WTC11 (cell line): ENCODE data around the gene ANKRD23. TPM values are rescaled to one million over a fixed set of nuclear protein-coding genes. Genes with fewer than 3 reads are reported as not detected.

Source experiments
- ATAC-seq: fragments of 200-7000 bp; cut with Tn5 transposase; 2 replicates; pipeline ENCODE4 v1.10.0; 2021; ENCODE audit warnings: mild to moderate bottlenecking, moderate library complexity
- CTCF ChIA-PET: fragments of 300-600 bp; sonication (Branson Sonifier 250); formaldehyde crosslinking; loops from one replicate; lab custom pipeline; 2021; ENCODE audit warnings: antibody characterized with exemption; lab: Charles Lee
- POLR2A ChIA-PET: fragments of 350-600 bp; sonication (Branson Sonifier 250); formaldehyde crosslinking; loops from one replicate; lab custom pipeline; 2021; ENCODE audit warnings: antibody characterized with exemption; lab: Charles Lee
- DNase-seq: peaks from one replicate; pipeline ENCODE4 v3.0.0; 2021; ENCODE audit warnings: low spot score
- H3K27ac Mint-ChIP-seq: 2 replicates; pipeline ENCODE4 v1.8.0; 2021; ENCODE audit warnings: mixed read lengths
- H3K27me3 Mint-ChIP-seq: 2 replicates; pipeline ENCODE4 v1.8.0; 2021; ENCODE audit warnings: low read depth, mild to moderate bottlenecking, moderate library complexity, mixed read lengths
- H3K36me3 Mint-ChIP-seq: 2 replicates; pipeline ENCODE4 v1.8.0; 2021; ENCODE audit warnings: mixed read lengths
- H3K4me1 Mint-ChIP-seq: 2 replicates; pipeline ENCODE4 v1.8.0; 2022; ENCODE audit warnings: mixed read lengths
- H3K4me3 Mint-ChIP-seq: 2 replicates; pipeline ENCODE4 v1.8.0; 2021; ENCODE audit warnings: mild to moderate bottlenecking, moderate library complexity, mixed read lengths
- H3K9me3 Mint-ChIP-seq: 2 replicates; pipeline ENCODE4 v1.8.0; 2021; ENCODE audit warnings: mixed read lengths
- AR ChIP-seq: fragments of 250-450 bp; sonication (Bioruptor Pico); IDR thresholded peaks from 2 replicates; pipeline ENCODE4 v1.9.0; 2021; ENCODE audit warnings: mild to moderate bottlenecking
- ATF6 ChIP-seq: sonication (generic); formaldehyde crosslinking; IDR thresholded peaks from 2 replicates; pipeline ENCODE4 v1.8.1; 2023; ENCODE audit warnings: mild to moderate bottlenecking, missing genetic modification reagents
- ERG ChIP-seq: fragments of 250-450 bp; sonication (Bioruptor Pico); IDR thresholded peaks from 2 replicates; pipeline ENCODE4 v1.8.0; 2021; ENCODE audit warnings: mild to moderate bottlenecking
- FOXP1 ChIP-seq: sonication (generic); formaldehyde crosslinking; IDR thresholded peaks from 2 replicates; pipeline ENCODE4 v1.8.0; 2022; ENCODE audit warnings: missing genetic modification reagents, mild to moderate bottlenecking, moderate library complexity, borderline replicate concordance
- HMGA2 ChIP-seq: fragments of 250-450 bp; sonication (Bioruptor Pico); IDR thresholded peaks from 2 replicates; pipeline ENCODE4 v1.4.0; 2021; ENCODE audit warnings: mild to moderate bottlenecking, moderate library complexity
- JUN ChIP-seq: sonication (generic); formaldehyde crosslinking; IDR thresholded peaks from 2 replicates; pipeline ENCODE4 v1.8.0; 2023; ENCODE audit warnings: mild to moderate bottlenecking, missing genetic modification reagents
- KAT7 ChIP-seq: sonication (generic); formaldehyde crosslinking; IDR thresholded peaks from 2 replicates; pipeline ENCODE4 v1.8.1; 2023; ENCODE audit warnings: missing genetic modification reagents, mild to moderate bottlenecking, borderline replicate concordance
- MXD4 ChIP-seq: fragments of 250-450 bp; sonication (Bioruptor Pico); IDR thresholded peaks from 2 replicates; pipeline ENCODE4 v1.8.0; 2021; ENCODE audit warnings: mild to moderate bottlenecking, moderate library complexity, borderline replicate concordance
- NFATC4 ChIP-seq: fragments of 250-450 bp; sonication (Bioruptor Pico); IDR thresholded peaks from 2 replicates; pipeline ENCODE4 v1.9.0; 2021; ENCODE audit warnings: mild to moderate bottlenecking
- NR1H2 ChIP-seq: sonication (generic); formaldehyde crosslinking; IDR thresholded peaks from 2 replicates; pipeline ENCODE4 v1.9.0; 2021; ENCODE audit warnings: mild to moderate bottlenecking, moderate library complexity, missing genetic modification reagents
- TEAD1 ChIP-seq: sonication (generic); formaldehyde crosslinking; IDR thresholded peaks from 2 replicates; pipeline ENCODE4 v1.8.0; 2022; ENCODE audit warnings: mild to moderate bottlenecking, missing genetic modification reagents
- TP53 ChIP-seq: sonication (generic); formaldehyde crosslinking; IDR thresholded peaks from 2 replicates; pipeline ENCODE4 v1.8.1; 2023; ENCODE audit warnings: mild to moderate bottlenecking, missing genetic modification reagents
- ZNF396 ChIP-seq: fragments of 250-450 bp; sonication (Bioruptor Pico); IDR thresholded peaks from 2 replicates; pipeline ENCODE4 v1.8.0; 2021; ENCODE audit warnings: mild to moderate bottlenecking, moderate library complexity, borderline replicate concordance
- total RNA-seq: library from RNA; stranded (reverse); gene quantifications from 3 replicates; pipeline ENCODE4 v1.2.3, GENCODE V29; 2021
- TF ChIP-seq, protein P1 (sequence below): sonication (generic); formaldehyde crosslinking; IDR thresholded peaks from 2 replicates; pipeline ENCODE4 v1.8.1; 2023; ENCODE audit warnings: mild to moderate bottlenecking, missing genetic modification reagents, borderline replicate concordance
- TF ChIP-seq, protein P2 (sequence below): fragments of 250-450 bp; sonication (Bioruptor Pico); IDR thresholded peaks from 2 replicates; pipeline ENCODE4 v1.9.0; 2021; ENCODE audit warnings: mild to moderate bottlenecking

Gene ANKRD23
- total RNA-seq, 1 experiment from 2014 or later = 3.2 TPM

DNA sequence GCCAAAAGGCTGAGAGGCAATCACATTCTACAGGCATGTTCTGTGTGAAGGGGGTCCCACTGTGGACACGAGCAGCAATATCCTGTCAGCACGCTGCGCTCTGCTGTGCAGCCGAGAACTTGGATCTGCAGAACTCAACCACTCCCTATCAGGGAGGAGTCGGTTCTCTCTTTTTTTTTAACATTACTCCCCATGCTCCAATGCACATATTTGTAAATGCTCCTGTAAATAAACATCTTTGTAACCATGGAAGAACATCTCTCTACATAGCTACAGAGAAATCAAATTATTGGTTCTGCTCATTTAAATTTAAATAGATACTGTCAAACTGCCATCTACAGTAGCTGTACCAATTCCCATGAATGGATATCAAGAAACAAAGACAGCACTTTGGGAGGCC is 3.0 kb upstream of the ANKRD23 start (continued):
- TF ChIP-seq, protein P1, sequence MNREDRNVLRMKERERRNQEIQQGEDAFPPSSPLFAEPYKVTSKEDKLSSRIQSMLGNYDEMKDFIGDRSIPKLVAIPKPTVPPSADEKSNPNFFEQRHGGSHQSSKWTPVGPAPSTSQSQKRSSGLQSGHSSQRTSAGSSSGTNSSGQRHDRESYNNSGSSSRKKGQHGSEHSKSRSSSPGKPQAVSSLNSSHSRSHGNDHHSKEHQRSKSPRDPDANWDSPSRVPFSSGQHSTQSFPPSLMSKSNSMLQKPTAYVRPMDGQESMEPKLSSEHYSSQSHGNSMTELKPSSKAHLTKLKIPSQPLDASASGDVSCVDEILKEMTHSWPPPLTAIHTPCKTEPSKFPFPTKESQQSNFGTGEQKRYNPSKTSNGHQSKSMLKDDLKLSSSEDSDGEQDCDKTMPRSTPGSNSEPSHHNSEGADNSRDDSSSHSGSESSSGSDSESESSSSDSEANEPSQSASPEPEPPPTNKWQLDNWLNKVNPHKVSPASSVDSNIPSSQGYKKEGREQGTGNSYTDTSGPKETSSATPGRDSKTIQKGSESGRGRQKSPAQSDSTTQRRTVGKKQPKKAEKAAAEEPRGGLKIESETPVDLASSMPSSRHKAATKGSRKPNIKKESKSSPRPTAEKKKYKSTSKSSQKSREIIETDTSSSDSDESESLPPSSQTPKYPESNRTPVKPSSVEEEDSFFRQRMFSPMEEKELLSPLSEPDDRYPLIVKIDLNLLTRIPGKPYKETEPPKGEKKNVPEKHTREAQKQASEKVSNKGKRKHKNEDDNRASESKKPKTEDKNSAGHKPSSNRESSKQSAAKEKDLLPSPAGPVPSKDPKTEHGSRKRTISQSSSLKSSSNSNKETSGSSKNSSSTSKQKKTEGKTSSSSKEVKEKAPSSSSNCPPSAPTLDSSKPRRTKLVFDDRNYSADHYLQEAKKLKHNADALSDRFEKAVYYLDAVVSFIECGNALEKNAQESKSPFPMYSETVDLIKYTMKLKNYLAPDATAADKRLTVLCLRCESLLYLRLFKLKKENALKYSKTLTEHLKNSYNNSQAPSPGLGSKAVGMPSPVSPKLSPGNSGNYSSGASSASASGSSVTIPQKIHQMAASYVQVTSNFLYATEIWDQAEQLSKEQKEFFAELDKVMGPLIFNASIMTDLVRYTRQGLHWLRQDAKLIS (CRISPR knock-in tag) = no peak
- no peak for TF ChIP-seq KAT7 (CRISPR knock-in tag)
- no peak for TF ChIP-seq HMGA2 (CRISPR knock-in tag)
- TF ChIP-seq, protein P2, sequence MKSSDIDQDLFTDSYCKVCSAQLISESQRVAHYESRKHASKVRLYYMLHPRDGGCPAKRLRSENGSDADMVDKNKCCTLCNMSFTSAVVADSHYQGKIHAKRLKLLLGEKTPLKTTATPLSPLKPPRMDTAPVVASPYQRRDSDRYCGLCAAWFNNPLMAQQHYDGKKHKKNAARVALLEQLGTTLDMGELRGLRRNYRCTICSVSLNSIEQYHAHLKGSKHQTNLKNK (CRISPR knock-in tag) = no peak
- no peak for TF ChIP-seq JUN (CRISPR knock-in tag)
- TF ChIP-seq ATF6 (CRISPR knock-in tag) = no peak
- TF ChIP-seq ZNF396 (CRISPR knock-in tag) = no peak
- no peak for TF ChIP-seq AR
- no peak for TF ChIP-seq TEAD1
- no peak for TF ChIP-seq TP53
- no peak for TF ChIP-seq FOXP1

GRCh38 chr2:96844405-96844808 is 586 bp upstream of the ANKRD23 start:
- no peak for DNase-seq
- peak overlapping the region; percentile 32; the same call in 1 of the 2 replicates for H3K27ac Mint-ChIP-seq
- CTCF ChIA-PET = interaction anchor here (0.7 to 1.8 kb wide), 3 partner anchors 14 to 107 kb away, joined by 5 to 11 read pairs (median 8); partner anchors contain the start of gene ANKRD39

More at GRCh38 chr2:96844405-96844808, 586 bp upstream of the ANKRD23 start:
- no peaks in the 10 kb centered on the region for H3K27me3 Mint-ChIP-seq
- no peaks in the 10 kb centered on the region for H3K9me3 Mint-ChIP-seq
- TF ChIP-seq NR1H2 (CRISPR knock-in tag) = no peak
- TF ChIP-seq MXD4 (CRISPR knock-in tag) = no peak
- TF ChIP-seq, protein P2 (CRISPR knock-in tag) = no peak
- TF ChIP-seq KAT7 (CRISPR knock-in tag) = no peak
- TF ChIP-seq ERG = no peak
- no peak for TF ChIP-seq NFATC4 (CRISPR knock-in tag)
- no peak for ATAC-seq
- H3K36me3 Mint-ChIP-seq = peaks cover 11% of the 10 kb centered on the region
- POLR2A ChIA-PET = interaction anchor here (0.7 kb wide), 2 partner anchors 76 to 508 kb away, joined by 3 to 11 read pairs; no protein-coding TSS in a partner anchor
- peaks cover 5% of the 10 kb centered on the region; the same call in 1 of the 2 replicates for H3K4me1 Mint-ChIP-seq
- no peak overlapping the region for H3K4me3 Mint-ChIP-seq
